OCI-LY1 (cell line): ENCODE data around the gene ROR2.

ENCODE experiments used
- CTCF ChIP-seq: fragments of 200-600 bp; sonication (generic), shearing (Covaris generic); IDR thresholded peaks from 2 replicates; pipeline ENCODE4 v1.5.1; 2017; ENCODE audit warnings: mild to moderate bottlenecking, antibody characterized with exemption, low read length, moderate library complexity, mixed read lengths
- EZH2 ChIP-seq: fragments of 200-600 bp; sonication (generic), shearing (Covaris generic); IDR thresholded peaks from 2 replicates; pipeline ENCODE4 v1.8.0; 2017; ENCODE audit warnings: borderline replicate concordance, mixed run types, mild to moderate bottlenecking, antibody characterized with exemption, low read length, moderate library complexity, mixed read lengths

- TF ChIP-seq CTCF, result no peak
- TF ChIP-seq EZH2, result no peak
Measured at GRCh38 chr9:91654527-91654926, 295.5 kb downstream of the ROR2 start.
